Hematopoietic multipotent progenitor cell treated with erythropoietin and hydrocortisone succinate and interleukin-3 and kit ligand, for 15 days (in vitro differentiated cells): ENCODE measurements around the gene CRLF1.

Source experiments
- DNase-seq: peaks from one replicate; pipeline ENCODE4 v3.0.0-alpha.2; 2015; ENCODE audit warnings: low spot score

Gene CRLF1

DNA sequence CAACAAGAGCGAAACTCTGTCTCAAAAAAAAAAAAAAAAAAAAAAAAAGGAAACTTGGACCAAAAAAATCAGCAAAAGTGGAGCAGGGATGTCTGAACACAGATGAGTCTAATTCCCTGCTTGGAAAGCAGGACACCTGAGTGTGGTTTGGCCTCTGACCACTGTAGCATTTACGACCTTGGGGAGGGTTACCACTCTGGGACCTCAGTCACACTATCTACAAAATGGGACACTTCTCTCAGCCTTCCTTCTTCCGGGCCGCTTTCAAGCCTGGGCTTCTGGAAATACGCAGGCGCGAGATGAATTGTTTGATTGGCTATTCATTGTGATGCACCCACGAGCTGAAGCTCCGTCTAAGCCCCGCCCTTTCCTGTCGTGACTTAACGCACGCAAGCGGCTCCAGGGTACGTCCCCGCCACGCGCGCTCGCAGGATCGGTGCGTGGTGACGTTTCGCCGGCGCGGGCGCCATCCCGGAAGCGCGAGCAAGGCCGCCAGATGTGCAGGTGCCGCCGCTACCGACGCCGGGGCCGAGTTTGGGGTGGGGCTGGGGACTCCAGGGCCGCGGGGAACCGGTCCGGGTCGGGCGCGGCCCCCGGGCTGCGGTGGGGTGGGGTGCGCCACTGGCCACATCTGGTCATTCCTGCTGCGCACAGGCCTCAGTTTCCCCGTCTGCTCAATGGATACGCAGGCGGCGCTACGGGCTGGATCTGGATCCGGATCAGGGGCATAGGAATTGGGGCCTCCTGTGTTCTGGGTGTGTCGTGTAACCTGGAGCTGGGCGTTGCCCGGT is 49.0 kb downstream of the CRLF1 start, which contains the start of gene KXD1:
Gene KXD1, plus strand, starts transcription at position 460 of the 791 bp plus-strand sequence. CDS start 4,187 bp downstream, outside the sequence.
- DNase-seq, result peak; percentile 100

DNA sequence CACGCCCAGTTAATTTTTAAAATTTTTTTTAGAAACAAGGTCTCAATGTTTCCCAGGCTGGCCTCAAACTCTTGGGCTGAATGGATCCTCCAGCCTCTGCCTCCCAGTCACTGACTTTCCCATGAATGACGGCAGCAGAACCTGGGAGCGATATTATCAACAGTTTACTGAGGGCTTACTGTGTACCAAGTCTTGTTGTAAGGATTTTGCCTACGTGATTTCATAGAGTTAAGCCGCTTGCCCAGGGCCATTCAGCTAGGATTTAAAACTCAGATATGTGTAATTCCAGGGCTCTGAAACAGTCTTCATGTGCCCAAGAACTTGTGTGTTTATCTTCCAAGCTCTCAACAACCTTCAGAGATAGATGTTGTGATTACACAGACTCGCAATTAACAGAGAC is 55.0 kb downstream of the CRLF1 start:
- no peak for DNase-seq

DNA sequence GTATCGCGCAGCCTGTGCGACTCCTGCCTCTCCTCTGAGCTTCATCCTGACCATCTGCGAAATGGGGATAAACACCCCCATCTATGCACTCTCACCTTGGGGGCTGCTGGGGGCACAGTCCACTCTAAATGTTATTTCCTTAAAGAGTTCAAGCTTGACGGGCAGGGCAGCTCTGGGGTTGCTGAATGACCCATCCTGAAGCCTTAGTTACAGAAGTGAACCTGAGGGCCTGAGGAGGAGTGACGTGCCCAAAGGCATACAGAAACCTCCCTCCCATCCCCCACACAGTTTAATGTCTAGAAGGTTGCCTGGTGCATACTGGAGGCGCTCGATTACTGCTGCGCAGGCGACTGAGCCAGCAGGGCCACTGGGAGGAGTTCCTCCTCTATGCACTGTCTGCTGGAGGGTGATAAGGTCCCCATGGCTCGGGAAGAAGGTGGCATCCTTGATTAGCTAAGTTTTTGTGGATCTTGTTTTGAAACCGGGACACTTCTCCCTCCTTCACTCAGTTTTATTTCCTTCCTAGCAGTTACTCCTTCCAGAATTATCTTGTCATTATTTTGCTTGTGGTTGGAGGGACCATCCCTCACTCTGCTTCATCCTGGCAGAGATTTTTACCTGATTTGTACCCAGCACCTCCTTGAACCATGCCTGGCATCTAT is 62.7 kb downstream of the CRLF1 start:
- peak; percentile 100 for DNase-seq
